Measurements from ENCODE around the gene NOP16.

Gene NOP16

GRCh38 chr5:176337913-176338312 lies 50.5 kb downstream of the NOP16 start:
- Histone ChIP-seq H3K4me3 (ENCODE audit: low read depth, low read length) (no peak overlapping the region), H3K36me3 (ENCODE audit: control insufficient read depth in 2 of 2, insufficient read depth in 1 of 2, low read length in 2 of 2) (peaks cover 21 to 66% of the 10 kb centered on the region in 2 experiments), H3K9me3 (ENCODE audit: control insufficient read depth, insufficient read depth, low read depth, low read length) (no peaks in the 10 kb centered on the region), H3K27ac (ENCODE audit: extremely low read depth, low read depth, low read length) (no peak overlapping the region), H3K4me1 (ENCODE audit: control insufficient read depth, insufficient read depth, low read length) (no peaks in the 10 kb centered on the region)
- ChIA-PET POLR2A (no interaction called here), CTCF (no interaction called here)
- no peak for TF ChIP-seq ZNF585B (tag by site-specific recombination; IDR thresholded peaks at IDR 0.05)
- no peak for TF ChIP-seq ZNF76 (tag by site-specific recombination; IDR thresholded peaks at IDR 0.05; ENCODE audit: borderline replicate concordance, low read depth)
- TF ChIP-seq GLIS2 (tag by site-specific recombination; IDR thresholded peaks at IDR 0.05), result no peak
- TF ChIP-seq PATZ1 (tag by site-specific recombination; IDR thresholded peaks at IDR 0.05), result no peak
- TF ChIP-seq ZSCAN30 (tag by site-specific recombination; IDR thresholded peaks at IDR 0.05), result no peak
- no peak for TF ChIP-seq MZF1 (tag by site-specific recombination; IDR thresholded peaks at IDR 0.05; ENCODE audit: borderline replicate concordance)
- no peak for TF ChIP-seq ZNF169 (tag by site-specific recombination; IDR thresholded peaks at IDR 0.05)
- TF ChIP-seq TSHZ1 (tag by site-specific recombination; IDR thresholded peaks at IDR 0.05; ENCODE audit: borderline replicate concordance), result no peak
- TF ChIP-seq PRDM6 (tag by site-specific recombination; IDR thresholded peaks at IDR 0.05), result no peak
- no peak for TF ChIP-seq ZBTB7A (tag by site-specific recombination; IDR thresholded peaks at IDR 0.05; ENCODE audit: low read depth)
- TF ChIP-seq GLI2 (tag by site-specific recombination; IDR thresholded peaks at IDR 0.05; ENCODE audit: borderline replicate concordance, low read depth), result no peak
- TF ChIP-seq ZNF157 (tag by site-specific recombination; IDR thresholded peaks at IDR 0.05), result no peak
- no peak for TF ChIP-seq ZNF571 (tag by site-specific recombination; IDR thresholded peaks at IDR 0.05)
- TF ChIP-seq ZNF768 (tag by site-specific recombination; IDR thresholded peaks at IDR 0.05), result no peak
- no peak for TF ChIP-seq ZNF555 (tag by site-specific recombination; conservative IDR thresholded peaks at IDR 0.05)
- no peak for TF ChIP-seq ZNF692 (tag by site-specific recombination; IDR thresholded peaks at IDR 0.05)
- no peak for TF ChIP-seq ZNF747 (tag by site-specific recombination; IDR thresholded peaks at IDR 0.05)
- no peak for TF ChIP-seq ZNF600 (tag by site-specific recombination; IDR thresholded peaks at IDR 0.05)

Data from HEK293 (cell line).